GM23248 (cell line): ENCODE data around the gene TMEM63C.

ENCODE experiments used
- EZH2 ChIP-seq: fragments of 200-600 bp; sonication (generic); IDR thresholded peaks from 2 replicates; pipeline ENCODE4 v1.6.1; 2018; ENCODE audit warnings: antibody characterized with exemption, mild to moderate bottlenecking; ENCODE audit not compliant: insufficient read depth, poor library complexity, severe bottlenecking
- EZH2phosphoT487 ChIP-seq: fragments of 200-600 bp; sonication (generic); IDR thresholded peaks from 2 replicates; pipeline ENCODE4 v1.6.1; 2018; ENCODE audit warnings: antibody characterized with exemption, moderate library complexity, mild to moderate bottlenecking, low read depth; ENCODE audit not compliant: insufficient read depth

DNA sequence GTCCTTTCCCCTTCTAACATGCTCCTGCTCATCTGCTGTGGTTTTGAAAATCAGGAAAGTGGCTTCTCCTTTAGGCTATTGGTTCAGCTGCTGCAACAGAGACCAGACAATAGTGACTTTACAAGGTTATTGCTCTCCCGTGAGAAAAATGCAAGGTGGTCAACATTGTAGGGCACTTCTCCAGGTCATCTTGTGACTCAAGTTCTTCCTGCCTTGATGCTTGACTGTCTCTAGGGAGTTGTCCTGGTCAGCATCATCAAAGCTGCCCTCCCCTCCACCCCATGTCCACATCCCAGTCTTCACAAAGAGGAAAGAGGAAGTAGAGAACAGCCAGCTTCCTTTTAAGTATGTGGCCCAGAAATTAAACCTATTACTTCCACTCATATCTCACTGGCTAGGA is 3.9 kb upstream of the TMEM63C start:
- TF ChIP-seq EZH2phosphoT487: no peak
- no peak for TF ChIP-seq EZH2
